ENCODE data around the gene PPP4R4.

GRCh38 chr14:94237983-94238382 is 63.9 kb downstream of the PPP4R4 start:
- TF ChIP-seq POLR2A (IDR thresholded peaks at IDR 0.05; ENCODE audit: low read length) (no peak), GATA1 (IDR thresholded peaks at IDR 0.05; ENCODE audit: low read depth, low read length) (no peak)

All from erythroblast (primary cell).